Activated naive CD8-positive, alpha-beta T cell treated with anti-CD3 and anti-CD28 coated beads, Interleukin-2, amount 50 U/mL, for 16 hours (primary cell): ENCODE data around the gene PSMD3.
"Not testable (repeated sequence)": the region's sequence is repeated elsewhere in the genome, so short reads cannot be mapped to it uniquely, and the experiment has no call there.

ENCODE experiments used
- DNase-seq: peaks from one replicate; pipeline ENCODE4 v3.0.0-alpha.2; 2020; ENCODE audit warnings: low read depth, low spot score

PSMD3 gene

DNA sequence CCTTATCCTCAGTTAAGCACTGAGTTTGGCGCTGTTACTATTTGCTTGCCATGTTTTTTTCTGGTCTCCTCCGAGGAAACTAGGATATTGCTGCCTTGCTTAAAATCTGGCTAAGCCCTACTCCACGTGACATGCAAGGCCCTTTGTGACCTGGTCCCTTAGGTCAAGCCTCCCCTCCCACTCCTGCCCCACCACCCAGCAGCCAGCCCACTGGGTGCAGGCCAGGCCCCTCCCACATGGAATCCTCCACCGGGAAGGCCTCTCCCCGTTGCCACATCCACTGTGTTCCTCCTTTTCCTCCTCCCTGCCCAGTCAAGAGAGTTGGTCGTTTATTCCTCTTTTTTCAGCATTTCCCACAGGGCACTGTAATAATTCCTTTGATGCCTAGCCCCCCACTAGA lies 16.2 kb downstream of the PSMD3 start:
- no peak for DNase-seq

DNA sequence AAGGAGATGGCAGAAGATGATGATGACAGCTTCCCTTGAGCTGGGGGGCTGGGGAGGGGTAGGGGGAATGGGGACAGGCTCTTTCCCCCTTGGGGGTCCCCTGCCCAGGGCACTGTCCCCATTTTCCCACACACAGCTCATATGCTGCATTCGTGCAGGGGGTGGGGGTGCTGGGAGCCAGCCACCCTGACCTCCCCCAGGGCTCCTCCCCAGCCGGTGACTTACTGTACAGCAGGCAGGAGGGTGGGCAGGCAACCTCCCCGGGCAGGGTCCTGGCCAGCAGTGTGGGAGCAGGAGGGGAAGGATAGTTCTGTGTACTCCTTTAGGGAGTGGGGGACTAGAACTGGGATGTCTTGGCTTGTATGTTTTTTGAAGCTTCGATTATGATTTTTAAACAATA lies 16.9 kb downstream of the PSMD3 start:
- no peak for DNase-seq

- DNase-seq, result no peak
These were observed 18.5 kb downstream of the PSMD3 start for GRCh38 chr17:39999067-39999466.

GRCh38 chr17:40000161-40000560 lies 19.6 kb downstream of the PSMD3 start:
- DNase-seq, result no peak

DNA sequence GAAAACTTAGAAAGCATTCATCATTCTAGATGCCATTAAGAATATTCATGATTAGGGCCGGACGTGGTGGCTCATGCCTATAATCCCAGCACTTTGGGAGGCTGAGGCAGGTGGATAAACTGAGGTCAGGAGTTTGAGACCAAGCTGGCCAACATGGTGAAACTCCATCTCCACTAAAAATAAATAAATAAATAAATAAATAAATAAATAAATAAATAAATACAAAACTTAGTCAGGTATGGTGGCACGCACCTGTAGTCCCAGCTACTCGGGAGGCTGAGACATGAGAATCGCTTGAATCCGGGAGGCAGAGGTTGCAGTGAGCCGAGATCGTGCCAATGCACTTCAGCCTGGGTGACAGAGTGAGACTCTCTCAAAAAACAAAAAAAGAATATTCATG lies 20.7 kb downstream of the PSMD3 start:
- not testable (repeated sequence) for DNase-seq

- no peak for DNase-seq
These were observed 23.5 kb downstream of the PSMD3 start for GRCh38 chr17:40004072-40004471.

DNA sequence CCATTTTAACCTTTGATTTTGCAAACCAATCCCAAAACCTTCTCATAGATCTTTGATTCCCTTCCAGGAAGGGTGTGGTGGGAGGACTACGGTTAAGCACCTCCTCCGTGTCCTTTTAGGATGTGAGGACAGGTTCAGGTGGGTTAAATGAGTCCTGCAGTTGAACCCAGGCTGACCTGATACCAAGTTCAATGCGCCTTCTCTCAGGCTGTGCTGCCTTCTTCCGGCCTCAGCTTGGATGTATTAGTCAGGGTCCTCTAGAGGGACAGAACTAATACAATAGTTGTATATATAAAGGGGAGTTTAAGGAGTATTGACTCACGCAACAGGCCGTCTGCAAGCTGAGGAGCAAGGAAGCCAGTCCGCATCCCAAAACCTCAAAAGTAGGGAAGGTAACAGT lies 24.1 kb downstream of the PSMD3 start:
- no peak for DNase-seq

- DNase-seq, result no peak
These were observed 24.9 kb downstream of the PSMD3 start for GRCh38 chr17:40005520-40005919.

DNA sequence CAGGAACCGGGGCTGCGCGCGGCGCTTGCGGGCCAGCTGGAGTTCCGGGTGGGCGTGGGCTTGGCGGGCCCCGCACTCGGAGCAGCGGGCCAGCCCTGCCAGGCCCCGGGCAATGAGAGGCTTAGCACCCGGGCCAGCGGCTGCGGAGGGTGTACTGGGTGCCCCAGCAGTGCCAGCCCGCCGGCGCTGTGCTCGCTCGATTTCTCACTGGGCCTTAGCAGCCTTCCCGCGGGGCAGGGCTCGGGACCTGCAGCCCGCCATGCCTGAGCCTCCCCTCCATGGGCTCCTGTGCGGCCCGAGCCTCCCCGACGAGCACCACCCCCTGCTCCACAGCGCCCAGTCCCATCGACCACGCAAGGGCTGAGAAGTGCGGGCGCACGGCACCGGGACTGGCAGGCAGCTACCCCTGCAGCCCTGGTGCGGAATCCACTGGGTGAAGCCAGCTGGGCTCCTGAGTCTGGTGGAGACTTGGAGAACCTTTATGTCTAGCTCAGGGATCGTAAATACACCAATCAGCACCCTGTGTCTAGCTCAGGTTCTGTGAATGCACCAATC lies 30.4 kb downstream of the PSMD3 start:
- not testable (repeated sequence) for DNase-seq

DNA sequence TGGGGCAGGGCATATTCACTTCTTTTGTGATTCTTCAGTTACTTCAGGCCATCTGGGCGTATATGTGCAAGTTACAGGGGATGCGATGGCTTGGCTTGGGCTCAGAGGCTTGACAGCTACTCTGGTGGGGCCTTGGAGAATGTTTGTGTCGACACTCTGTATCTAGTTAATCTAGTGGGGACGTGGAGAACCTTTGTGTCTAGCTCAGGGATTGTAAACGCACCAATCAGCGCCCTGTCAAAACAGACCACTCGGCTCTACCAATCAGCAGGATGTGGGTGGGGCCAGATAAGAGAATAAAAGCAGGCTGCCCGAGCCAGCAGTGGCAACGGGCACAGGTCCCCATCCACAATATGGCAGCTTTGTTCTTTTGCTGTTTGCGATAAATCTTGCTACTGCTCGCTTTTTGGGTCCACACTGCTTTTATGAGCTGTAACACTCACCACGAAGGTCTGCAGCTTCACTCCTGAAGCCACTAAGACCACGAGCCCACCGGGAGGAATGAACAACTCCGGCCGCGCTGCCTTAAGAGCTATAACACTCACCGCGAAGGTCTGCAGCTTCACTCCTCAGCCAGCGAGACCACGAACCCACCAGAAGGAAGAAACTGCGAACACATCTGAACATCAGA lies 31.5 kb downstream of the PSMD3 start:
- not testable (repeated sequence) for DNase-seq

DNA sequence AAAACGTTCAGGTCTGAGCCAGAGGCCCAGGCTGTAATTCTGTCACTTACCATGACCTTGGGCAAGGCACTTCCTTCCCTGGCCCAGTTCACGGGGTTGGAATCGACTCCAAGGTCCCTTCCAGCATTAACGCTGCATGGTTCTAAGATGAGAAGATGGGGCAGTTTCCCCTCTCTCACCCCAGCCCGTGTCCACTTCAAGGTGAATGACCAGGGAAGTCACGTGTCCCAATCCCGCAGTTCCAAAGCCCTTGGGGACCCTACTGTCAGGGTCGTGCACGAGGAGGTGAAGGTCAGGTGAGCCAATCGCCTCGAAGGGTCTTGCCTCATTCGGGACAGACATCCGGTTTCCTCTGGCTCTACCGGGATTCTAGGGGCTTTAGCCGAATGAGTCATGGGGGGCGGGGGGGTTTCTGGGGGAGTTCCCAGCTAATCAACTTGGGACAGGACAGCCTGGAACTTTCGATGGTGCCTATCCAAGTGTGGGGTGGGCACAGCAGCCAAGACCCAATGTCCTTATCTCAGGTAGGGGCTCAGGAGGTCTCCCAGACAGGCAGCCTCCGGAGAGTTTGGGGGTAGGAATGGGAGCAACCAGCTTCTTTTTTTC lies 33.9 kb downstream of the PSMD3 start:
- DNase-seq, result no peak

- no peak for DNase-seq
These were observed 34.7 kb downstream of the PSMD3 start, which contains the start of gene CSF3 for GRCh38 chr17:40015005-40015997. Gene CSF3, plus strand, starts transcription at chr17:40015440. Its CDS starts 35 bp downstream, at chr17:40015475.

DNA sequence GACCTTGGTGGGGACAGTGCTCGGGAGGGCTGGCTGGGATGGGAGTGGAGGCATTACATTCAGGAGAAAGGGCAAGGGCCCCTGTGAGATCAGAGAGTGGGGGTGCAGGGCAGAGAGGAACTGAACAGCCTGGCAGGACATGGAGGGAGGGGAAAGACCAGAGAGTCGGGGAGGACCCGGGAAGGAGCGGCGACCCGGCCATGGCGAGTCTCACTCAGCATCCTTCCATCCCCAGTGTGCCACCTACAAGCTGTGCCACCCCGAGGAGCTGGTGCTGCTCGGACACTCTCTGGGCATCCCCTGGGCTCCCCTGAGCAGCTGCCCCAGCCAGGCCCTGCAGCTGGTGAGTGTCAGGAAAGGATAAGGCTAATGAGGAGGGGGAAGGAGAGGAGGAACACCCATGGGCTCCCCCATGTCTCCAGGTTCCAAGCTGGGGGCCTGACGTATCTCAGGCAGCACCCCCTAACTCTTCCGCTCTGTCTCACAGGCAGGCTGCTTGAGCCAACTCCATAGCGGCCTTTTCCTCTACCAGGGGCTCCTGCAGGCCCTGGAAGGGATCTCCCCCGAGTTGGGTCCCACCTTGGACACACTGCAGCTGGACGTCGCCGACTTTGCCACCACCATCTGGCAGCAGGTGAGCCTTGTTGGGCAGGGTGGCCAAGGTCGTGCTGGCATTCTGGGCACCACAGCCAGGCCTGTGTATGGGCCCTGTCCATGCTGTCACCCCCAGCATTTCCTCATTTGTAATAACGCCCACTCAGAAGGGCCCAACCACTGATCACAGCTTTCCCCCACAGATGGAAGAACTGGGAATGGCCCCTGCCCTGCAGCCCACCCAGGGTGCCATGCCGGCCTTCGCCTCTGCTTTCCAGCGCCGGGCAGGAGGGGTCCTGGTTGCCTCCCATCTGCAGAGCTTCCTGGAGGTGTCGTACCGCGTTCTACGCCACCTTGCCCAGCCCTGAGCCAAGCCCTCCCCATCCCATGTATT lies 35.7 kb downstream of the PSMD3 start:
- no peak for DNase-seq

- DNase-seq, result no peak
These were observed 36.9 kb downstream of the PSMD3 start for GRCh38 chr17:40017422-40018080.

GRCh38 chr17:40018211-40019121 lies 37.9 kb downstream of the PSMD3 start:
- no peak for DNase-seq

DNA sequence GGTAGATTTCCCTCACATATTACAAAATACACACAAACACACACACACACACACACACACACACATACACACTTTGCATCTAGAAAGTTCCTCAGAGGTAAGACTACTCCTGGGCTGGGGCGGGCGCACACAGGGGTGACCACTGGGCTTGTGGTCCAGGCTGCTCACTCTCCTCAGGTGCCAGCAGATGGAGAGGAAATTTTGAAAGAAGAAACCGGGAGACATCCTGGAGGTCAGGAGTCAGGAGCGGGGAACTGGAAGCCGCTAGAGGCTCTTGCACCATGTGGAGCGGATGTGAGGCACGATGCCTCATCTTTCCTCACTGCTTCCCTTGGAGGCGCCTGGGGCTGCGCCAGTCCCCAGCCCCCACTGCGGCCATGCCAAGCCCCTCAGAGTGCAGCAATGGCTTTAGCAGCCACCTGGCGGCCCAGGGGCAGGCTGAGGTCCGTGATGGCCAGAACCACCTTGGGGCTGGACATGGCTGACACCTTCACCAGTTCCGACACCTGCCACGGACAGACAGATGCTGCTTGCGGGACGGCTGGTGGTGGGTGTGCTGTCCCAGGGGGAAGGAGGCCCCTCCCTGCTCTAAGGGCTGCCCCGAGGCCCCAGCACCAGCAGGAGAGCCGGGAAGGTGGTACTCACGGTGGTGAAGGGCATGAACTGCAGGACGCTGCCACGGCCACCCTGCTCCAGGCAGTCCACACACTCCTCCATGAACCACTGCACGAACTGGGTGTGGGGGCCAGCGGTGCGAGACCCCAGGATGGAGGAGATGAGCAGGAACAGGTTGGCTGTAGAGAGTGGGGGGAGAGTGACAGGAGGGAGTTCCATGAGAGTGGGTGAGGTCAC lies 38.8 kb downstream of the PSMD3 start:
- DNase-seq, result no peak

DNA sequence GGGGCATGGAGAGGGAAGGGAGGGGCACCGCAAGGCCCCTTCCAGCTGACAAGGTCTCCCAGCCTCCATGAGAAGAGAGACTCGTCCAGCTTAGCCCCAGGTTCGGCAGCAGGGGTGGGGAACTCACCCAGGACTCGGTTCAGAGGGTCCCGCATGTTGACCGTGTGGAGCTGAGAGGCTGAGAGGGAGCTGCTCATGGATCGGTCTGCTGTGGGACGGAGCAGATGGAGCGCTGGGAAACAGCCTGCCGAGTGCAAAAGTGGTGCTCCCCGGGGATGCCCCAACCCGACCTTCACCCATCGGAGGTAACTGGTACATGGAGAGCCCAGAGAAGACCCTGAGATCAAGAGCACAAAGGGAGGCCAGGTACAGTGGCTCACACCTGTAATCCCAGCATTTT lies 39.5 kb downstream of the PSMD3 start:
- DNase-seq, result no peak

DNA sequence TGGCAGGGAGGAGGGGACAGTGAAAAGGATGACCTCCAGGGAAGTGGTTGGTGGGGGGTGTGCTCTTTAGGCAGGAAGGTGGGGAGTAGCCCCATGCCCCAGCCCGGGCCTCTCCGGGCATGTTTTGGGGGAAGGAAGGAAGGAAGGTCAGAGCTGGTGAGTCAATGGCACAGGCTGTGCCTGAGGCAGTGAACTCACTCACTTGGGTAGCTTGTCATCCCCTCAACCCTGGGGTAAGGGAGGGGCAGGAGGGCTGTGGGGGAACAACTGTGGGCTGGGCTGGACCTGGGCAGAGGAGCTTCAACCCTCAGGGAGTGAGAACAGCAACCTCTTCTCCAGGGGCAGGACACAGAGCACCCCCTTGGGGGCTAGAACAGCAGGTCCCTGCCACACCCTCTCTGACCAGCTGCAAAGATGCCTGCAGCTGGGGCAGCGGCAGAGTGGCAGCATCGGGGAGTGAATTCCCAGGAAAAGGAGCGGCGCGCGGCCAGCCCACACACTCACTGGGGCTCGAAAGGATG lies 40.9 kb downstream of the PSMD3 start:
- DNase-seq, result no peak
